NOMO-1 (cell line): ENCODE data around the gene ADGRB2.

Experiments
- DNase-seq, 2 experiments: peaks; one replicate each; lab custom pipeline; 2025; ENCODE audit not compliant: unreplicated experiment in 2 of 2; lab: John Stamatoyannopoulos, UW

ADGRB2 gene

GRCh38 chr1:31750858-31751510, 13.2 kb downstream of the ADGRB2 start:
- DNase-seq, result peak in 1 of 2 experiments; percentile 52

- DNase-seq, result peak in 1 of 2 experiments; percentile 35
These were observed 14.1 kb downstream of the ADGRB2 start for GRCh38 chr1:31749785-31750735.

- DNase-seq, result no peak
These were observed 15.8 kb downstream of the ADGRB2 start for GRCh38 chr1:31748365-31748764.

- no peak for DNase-seq
These were observed 16.8 kb downstream of the ADGRB2 start for GRCh38 chr1:31747304-31747703.

- no peak for DNase-seq
These were observed 17.5 kb downstream of the ADGRB2 start for GRCh38 chr1:31746687-31747086.

GRCh38 chr1:31745946-31746670, 18.0 kb downstream of the ADGRB2 start:
- no peak for DNase-seq

- peak; percentile 37 to 46 for DNase-seq
These were observed 18.8 kb downstream of the ADGRB2 start for GRCh38 chr1:31745096-31745945.

- DNase-seq, result no peak
These were observed 19.8 kb downstream of the ADGRB2 start for GRCh38 chr1:31744165-31744888.

- no peak for DNase-seq
These were observed 21.5 kb downstream of the ADGRB2 start for GRCh38 chr1:31742462-31743212.

GRCh38 chr1:31739346-31739745, 24.8 kb downstream of the ADGRB2 start:
- no peak for DNase-seq

- no peak for DNase-seq
These were observed 27.5 kb downstream of the ADGRB2 start for GRCh38 chr1:31736675-31737074.

- DNase-seq, result no peak
These were observed 28.6 kb downstream of the ADGRB2 start for GRCh38 chr1:31735571-31735970.

GRCh38 chr1:31734582-31735107, 29.5 kb downstream of the ADGRB2 start:
- DNase-seq, result no peak

- no peak for DNase-seq
These were observed 30.5 kb downstream of the ADGRB2 start for GRCh38 chr1:31733389-31734219.

GRCh38 chr1:31732751-31733289, 31.3 kb downstream of the ADGRB2 start:
- no peak for DNase-seq

- no peak for DNase-seq
These were observed 31.8 kb downstream of the ADGRB2 start for GRCh38 chr1:31732343-31732742.

GRCh38 chr1:31731049-31731565, 33.0 kb downstream of the ADGRB2 start:
- no peak for DNase-seq
